Sciatic nerve (tissue), 2 donors: Measurements from ENCODE around the gene OXCT2. TPM values are rescaled to one million over a fixed set of nuclear protein-coding genes. Genes with fewer than 3 reads are reported as not detected.
"Not testable (repeated sequence)": the region's sequence is repeated elsewhere in the genome, so short reads cannot be mapped to it uniquely, and the experiment has no call there.

Source experiments
- ATAC-seq: fragments of 200-7000 bp; cut with Tn5 transposase; one replicate; pipeline ENCODE4 v1.9.1; 2020; ENCODE audit warnings: mild to moderate bottlenecking, moderate library complexity
- DNase-seq: peaks from one replicate; pipeline ENCODE4 v3.0.0-alpha.2; 2020; ENCODE audit warnings: low spot score
- intact Hi-C: fragments of 100-400 bp; cut with DNase I; formaldehyde crosslinking; loops from one replicate; pipeline ENCODE4 v1.14.2; 2022
- total RNA-seq: library from RNA; stranded (reverse); fragmentation: NEBNext Ultra II Directional; extraction: Animal tissue kit (Norgen Biotek cat#: 25700); gene quantifications from one replicate; pipeline ENCODE4 v1.2.1, GENCODE V29; 2021
- donor health status: DM: no; HTN: no; CAD: no.
- donor health status: DM: no; HTN: no; CAD: no.

The OXCT2 gene
- 8.5 TPM for total RNA-seq

DNA sequence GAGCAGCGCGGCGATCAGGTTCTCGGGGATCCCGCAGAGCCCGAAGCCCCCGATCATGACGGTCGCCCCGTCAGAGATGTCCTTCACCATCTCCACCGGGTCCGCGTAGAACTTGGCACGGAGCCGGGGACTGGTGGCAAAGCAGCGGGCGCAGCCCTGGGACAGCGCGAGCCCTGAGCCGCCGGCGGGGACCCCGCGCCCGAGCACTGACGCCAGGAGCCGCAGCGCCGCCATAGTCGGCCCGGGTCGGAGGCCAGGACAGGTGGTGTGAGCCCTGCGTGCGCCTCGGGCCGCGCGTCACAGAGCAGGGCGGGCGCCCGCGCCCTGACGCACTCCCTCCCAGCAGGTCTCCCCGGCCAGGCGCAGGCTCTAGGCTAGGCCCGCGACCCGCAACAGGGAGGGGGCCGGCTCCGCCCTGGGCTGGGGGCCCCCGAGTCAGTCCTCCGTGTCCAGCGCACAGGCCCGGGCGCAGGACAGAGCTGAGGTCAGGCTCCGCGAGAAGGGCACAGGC, at the start of gene OXCT2:
OXCT2 (minus strand) TSS at position 327 of the 511 bp plus-strand sequence; CDS start at position 234, 93 bp downstream.
- DNase-seq = peak; percentile 57
- intact Hi-C loops, ATAC-seq: not testable (repeated sequence)

DNA sequence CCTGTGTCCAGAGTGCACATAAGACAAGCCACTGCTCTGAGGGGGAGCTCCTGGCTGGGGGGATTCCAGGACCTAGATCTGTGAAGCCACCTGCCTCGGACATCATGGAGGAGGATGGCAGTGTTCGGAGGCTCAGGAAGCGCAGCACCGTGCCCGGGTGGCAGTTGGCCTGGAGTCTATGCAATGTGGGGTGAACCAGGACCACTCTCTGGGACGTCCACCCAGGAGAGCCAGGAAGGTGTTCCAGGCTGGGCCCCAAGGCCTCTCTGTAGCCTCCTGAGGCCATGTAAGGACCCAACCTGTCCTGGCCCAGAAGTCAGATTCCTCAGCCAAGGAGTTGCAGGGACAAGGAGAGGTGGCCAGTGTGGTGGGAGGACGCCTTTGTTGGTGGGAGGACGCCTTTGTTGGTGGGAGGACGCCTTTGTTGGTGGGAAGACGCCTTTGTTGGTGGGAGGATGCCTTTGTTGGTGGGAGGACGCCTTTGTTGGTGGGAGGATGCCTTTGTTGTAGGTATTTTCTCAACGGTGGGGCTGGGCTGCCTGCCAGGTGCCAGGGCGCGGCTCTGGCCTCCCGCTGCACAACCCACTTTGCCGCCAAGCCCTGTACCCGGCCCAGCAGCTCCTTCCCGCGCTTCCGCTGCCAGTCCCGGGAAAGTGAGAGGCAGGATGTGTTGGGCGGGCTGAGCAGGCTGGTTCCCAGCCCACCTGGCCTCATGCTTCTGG, 48.1 kb upstream of the OXCT2 start:
- intact Hi-C loops = loop anchor here (5.0 kb wide), 2 partner anchors 83 to 153 kb away; partner anchors contain the start of gene MYCL
- DNase-seq (no peak), ATAC-seq (no peak)

DNA sequence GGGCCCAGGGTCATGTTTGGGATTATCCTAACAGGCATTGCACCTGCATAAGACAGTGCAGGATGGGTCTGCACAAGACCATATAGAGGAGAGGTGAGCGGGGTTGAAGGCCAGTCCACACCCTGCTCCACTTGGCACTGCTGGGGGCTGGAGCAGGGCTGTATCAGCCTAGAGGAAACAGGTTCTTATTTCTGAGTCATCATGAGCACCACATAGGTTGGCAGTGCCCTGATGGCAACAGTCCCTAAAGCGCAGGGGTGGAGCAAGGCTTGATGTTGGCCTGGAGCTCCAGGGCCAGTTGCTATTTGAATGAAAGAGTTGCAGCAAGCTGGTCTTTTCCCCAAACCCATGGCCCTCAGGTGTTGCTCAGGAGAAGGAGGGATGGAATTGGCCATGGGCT, 47.3 kb upstream of the OXCT2 start:
- DNase-seq (no peak), ATAC-seq (no peak)
- intact Hi-C loops = loop anchor here (5.0 kb wide), 2 partner anchors 84 to 154 kb away; partner anchors contain the start of gene MYCL

DNA sequence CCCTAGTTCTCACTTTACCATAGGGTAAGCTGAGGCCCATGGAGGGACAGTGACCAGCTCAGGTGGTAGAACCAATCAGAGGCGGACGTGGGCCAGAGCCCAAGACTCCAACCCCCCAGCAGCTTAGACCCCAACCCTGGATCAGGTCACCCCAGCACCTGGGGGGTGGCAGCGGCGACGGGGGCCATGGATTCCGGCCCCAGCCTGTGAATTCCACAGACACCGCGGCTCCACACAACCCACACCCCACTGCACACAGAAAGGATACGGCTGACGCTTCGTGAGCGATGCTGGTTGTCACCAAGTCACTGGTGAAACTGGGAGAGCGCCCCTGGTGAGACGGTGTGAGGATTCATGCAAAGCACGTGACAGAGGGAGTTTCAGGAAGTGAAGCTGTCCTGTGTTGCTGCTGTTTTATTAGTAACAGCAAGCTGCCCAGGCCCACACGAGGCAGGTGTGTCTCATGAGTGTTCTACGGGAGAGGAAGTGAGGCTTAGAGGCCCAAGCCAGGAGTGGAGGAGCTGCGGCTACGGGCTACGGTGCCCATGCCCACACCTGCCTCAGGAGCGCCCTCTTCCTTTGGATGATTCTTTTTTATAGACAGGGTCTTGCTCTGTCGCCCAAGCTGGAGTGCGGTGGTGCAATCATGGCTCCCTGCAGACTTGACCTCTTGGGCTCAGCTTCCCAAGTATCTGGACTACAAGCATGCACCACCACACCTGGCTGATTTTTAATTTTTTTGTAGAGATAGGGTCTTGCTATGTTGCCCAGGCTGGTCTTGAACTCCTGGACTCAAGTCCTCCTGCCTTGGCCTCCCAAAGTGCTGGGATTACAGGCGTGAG, 46.2 kb upstream of the OXCT2 start:
- intact Hi-C loops = loop anchor here (5.0 kb wide), 2 partner anchors 85 to 155 kb away; partner anchors contain the start of gene MYCL

DNA sequence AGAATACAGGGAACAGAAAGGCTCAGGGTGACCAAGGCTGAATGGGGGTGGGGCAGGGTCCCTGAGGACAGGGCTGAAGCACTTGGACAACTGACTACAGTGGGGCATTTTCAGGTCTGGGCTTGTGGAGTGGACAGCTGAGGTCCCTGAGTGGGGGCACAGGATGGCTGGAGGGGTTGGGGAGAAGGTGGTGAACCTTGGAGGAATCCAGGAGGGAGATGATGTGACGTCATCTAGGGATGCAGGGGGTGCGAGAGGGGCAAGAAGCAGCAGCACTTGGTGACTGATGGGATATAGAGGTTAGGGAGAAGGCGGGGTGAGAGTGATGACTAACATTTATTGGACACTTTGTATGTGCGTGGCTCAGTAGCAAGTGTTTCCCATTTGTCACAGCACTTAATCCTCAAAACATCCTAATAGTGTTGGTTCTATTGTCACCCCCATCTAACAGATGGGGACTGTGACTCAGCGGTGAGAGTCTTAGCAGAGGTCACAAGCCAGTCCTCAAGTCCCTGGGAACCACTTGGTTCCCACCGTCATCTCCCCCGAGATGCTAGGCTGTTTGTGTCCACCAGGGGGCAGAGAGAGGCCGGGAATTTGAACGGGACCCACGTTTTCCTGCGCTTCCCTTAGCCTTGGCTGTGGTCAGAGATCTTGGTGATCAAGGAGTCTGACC, 45.4 kb upstream of the OXCT2 start:
- intact Hi-C loops = loop anchor here (5.0 kb wide), 2 partner anchors 86 to 156 kb away; partner anchors contain the start of gene MYCL
- DNase-seq (peak; percentile 68), ATAC-seq (peak; percentile 89)

More for the DNA sequence above, 46.2 kb upstream of the OXCT2 start:
- ATAC-seq = peak; percentile 59
- DNase-seq = peak; percentile 61

DNA sequence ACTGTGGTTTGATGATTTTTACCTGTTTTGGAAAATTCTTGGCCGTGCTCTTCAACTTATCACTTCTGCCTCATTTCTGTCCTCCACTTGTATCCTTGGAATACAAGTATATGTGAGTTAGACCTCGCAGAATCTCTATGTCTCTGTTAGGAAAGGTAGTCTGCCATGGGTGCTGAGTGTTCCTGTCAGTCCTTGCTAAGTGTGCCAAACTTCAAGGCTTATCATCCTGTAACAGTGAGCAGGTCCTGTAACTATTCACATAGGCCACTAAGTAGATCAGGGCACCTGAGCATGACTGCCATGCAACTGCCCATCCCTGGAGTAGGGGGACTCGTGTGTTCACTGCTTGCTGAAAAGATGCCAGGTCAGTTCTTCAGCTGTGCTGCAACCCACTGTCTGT, 41.8 kb upstream of the OXCT2 start:
- intact Hi-C loops = no loop called here
- DNase-seq = no peak
- no peak for ATAC-seq

DNA sequence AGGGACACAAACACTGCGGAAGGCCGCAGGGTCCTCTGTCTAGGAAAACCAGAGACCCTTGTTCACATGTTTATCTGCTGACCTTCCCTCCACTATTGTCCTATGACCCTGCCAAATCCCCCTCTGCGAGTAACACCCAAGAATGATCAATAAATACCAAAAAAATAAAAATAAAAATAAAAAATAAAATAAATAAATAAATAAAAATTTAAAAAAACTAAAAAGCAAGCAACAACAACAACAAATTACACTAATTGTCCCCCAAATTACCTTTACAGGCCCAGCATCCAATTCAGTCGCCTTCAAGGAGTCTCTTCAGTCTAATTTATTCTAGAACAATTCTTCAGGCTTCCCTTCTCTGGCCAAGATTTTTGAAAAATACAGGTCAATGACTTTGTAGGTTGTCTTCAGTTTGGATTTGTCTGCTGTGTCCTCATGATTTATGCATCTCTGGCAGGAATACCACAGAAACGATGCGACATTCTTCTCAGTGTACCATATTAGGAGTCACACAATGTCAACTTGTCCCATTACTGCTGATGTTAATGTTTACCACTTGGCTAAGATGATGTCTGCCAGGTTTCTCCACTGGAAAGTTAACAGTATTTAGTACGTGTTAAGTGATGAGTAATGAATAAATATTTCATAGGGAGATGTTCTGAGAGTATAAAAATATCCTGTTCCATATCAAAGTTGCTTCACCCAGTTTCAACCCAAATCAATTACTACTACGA, 37.8 kb upstream of the OXCT2 start:
- ATAC-seq (no peak), DNase-seq (no peak)
- intact Hi-C loops = no loop called here

DNA sequence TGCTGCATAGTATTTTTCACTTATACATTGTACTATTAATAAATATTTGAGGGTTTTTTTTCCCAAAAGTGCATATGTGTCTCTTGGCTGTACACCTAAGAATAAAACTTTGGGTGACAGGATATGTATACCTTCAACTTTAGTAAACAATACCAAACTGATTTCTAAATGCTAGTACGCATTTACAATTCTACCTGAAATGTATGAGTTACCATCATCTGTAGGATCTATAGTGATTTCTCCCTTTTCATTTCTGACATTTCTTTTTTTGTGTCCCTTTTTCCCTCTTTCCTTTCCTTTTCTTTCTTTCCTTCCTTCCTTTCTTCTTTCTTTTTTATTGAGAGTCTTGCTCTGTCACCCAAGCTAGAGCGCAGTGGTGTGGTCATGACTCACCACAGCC, 34.2 kb upstream of the OXCT2 start:
- no peak for ATAC-seq
- intact Hi-C loops = no loop called here

DNA sequence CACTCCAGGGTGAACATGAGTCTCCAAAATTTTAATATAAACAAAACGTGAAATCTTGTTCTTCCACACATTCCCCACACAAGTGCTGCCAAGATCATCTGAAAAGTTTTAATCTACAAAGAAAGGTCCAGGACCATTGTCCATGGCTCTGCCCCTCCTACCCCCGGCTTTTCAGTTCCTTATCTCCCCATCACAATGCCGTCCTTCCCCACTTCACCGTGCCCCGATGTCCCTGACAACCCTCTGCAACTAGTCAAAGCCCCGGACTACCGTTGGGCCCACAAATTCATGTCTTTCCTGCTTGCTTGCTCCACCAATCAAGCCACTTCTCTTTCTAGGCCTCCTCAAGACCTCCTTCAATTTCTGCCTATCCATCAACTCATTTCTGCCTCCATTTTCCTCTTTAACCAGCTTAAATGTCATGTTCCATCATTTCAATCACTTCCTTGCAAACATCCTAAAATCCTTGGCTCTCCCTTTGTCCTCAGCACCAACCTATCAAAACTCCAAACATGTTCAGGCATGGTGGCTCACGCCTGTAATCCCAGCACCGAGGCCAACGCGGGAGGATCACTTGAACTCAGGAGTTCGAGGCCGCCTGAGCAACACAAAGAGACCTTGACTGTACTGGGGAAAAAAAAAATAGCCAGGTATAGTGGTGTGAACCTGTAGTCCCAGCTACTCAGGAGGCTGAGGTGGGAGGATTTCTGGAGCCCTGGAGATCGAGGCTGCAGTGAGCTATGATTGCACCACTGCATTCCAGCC, 31.5 kb upstream of the OXCT2 start:
- no peak for DNase-seq
- no peak for ATAC-seq
- intact Hi-C loops = no loop called here

More for the DNA sequence above, 34.2 kb upstream of the OXCT2 start:
- no peak for DNase-seq

DNA sequence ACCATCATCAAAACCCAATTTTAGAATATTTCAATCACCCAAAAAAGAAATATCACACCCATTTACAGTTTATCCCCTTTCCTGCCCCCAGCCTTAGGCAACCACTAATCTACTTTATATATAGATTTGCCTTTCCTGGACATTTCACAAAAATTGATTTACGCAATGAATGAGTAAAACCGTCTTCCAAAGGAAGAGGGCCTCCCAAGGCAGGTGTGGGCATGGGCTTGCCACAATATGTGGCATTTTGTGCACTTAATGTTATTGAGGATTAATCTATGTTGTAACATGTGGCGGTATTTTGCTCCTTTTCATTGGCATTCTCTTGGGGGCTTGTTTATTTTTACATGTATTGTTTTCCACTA, 29.3 kb upstream of the OXCT2 start:
- ATAC-seq = no peak
- intact Hi-C loops = no loop called here
- no peak for DNase-seq

DNA sequence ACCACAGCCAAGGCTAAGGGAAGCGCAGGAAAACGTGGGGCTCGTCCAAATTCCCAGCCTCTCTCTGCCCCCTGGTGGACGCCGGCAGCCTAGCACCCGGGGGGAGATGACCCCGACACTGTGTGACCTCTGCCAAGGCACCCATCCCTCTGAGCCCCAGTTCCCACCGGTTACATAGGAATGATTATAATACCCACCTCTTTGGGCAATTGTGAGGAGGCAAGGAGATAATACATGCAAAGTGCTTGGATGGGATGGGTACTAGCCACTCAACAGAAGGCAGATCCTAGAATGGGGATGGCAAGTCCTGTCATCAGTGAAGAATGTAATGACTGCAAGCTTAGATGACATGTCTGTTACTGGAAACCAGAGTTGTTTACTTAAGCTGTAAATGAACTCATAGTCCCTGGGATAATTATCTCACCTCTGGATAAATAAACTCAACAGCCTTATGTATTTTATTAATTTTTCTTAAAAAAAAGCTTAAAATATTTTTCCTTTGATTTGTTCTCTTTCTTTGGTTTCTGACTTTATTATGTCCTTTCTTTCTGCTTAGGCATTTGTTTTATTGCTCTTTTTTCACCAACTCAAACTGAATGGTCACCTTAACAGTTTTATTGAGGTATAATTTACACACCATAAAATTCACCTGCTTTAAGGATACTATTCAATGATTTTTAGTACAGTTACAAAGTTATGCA, 28.8 kb upstream of the OXCT2 start:
- intact Hi-C loops = no loop called here
- ATAC-seq = peak; percentile 95
- peak; percentile 86 for DNase-seq

DNA sequence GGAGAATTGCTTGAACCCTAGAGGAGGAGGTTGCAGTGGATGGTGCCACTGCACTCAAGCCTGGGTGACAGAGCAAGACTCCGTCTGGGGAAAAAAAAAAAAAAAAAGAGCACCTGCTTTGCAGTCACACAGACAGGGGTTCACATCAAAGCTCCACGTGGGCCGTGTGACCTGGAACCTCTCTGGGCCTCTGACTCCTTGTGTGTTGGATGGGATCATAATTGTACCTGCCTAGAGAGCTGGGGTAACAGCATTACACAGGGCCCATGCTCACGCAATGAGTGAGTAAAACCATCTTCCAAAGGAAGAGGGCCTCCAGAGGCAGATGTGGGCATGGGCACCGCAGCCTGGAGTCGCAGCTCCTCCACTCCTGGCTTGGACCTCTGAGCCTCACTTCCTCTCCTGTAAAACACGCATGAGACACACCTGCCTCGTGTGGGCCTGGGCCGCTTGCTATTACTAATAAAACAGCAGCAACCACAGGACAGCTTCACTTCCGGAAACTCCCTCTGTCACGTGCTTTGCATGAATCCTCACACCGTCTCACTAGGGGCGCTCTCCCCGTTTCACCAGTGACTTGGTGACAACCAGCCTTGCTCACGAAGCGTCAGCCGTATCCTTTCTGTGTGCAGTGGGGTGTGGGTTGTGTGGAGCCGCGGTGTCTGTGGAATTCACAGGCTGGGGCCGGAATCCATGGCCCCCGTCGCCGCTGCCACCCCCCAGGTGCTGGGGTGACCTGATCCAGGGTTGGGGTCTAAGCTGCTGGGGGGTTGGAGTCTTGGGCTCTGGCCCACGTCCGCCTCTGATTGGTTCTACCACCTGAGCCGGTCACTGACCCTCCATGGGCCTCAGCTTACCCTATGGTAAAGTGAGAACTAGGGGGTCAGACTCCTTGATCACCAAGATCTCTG, 28.0 kb upstream of the OXCT2 start:
- intact Hi-C loops = not testable (repeated sequence)
- DNase-seq = peak; percentile 84
- peak; percentile 90 for ATAC-seq

DNA sequence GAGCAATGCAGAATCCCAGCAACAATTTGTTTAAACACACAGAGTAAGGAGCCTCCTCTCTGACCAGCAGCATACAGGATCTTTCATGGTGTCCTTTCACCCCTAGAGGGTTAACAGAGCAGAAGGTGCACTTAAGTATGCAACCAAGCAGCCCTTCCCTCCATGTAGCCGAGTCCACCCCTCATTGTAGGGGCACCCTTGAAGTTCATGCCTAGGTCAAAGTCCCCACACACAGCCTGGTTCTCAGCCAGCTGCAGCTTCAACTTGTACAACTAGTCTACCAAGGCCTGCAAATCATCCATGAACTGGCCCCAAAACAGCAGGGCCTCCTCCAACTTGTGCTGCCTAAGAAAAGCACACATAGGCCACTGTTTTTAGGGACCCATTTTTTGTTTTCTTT, 24.5 kb upstream of the OXCT2 start:
- ATAC-seq (no peak), DNase-seq (no peak)
- intact Hi-C loops = no loop called here

DNA sequence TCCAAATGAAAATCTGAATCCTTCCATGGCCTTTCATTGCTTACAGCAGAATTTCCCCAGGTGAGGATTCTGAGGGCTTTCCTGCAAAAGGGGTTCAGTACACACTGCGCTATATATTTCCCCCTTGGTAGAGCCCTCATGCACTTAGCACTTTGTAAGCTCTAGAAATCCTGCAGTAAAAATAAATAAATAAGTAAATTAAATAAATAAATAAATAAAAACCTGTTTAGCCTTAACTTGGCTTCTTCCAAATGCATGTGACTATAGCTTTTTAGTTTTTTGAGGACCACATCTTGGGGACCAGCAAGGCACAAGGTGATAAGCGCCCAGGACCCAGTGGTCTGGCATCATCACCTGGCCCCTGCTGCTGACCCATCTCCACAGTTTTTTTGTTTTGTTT, 20.7 kb upstream of the OXCT2 start:
- ATAC-seq = no peak
- DNase-seq = no peak
- intact Hi-C loops = no loop called here

DNA sequence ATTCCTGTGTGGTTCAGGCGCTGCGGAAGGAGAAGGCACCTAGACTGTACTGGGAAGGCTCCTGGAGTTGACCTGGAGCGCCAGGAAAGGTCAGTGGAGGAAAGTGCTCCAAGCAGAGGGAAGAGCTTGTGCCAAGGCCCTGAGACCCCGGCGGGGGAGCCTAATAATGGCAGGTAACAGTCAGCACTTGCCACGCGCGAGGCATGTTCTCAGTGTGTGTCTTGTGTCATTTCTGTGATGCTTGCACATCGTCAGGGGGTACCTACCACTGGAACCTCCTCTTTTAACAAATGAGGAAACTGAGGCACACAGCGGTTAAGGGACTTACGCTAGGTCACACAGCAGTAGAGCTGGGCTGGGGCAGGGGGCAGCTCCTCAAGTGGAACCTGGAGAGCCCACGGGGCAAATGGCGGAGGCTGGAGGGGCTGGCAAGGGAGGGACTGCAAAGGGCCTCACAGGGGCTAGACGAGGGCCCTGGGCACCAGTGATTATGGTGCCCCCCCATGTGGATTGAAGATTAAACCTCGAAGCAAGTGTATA, 18.5 kb upstream of the OXCT2 start:
- no peak for ATAC-seq
- intact Hi-C loops = no loop called here
- no peak for DNase-seq
